Right cardiac atrium (tissue), 5 donors: Measurements from ENCODE around the gene BCOR. TPM values are rescaled to one million over a fixed set of nuclear protein-coding genes. Genes with fewer than 3 reads are reported as not detected.

Experiments used
- ATAC-seq, 2 donors: fragments of 200-7000 bp; cut with Tn5 transposase; one replicate each; pipeline versions ENCODE4 v1.8.0 to v1.9.1; 2020; ENCODE audit warnings: moderate library complexity in 2 of 2, mild to moderate bottlenecking in 1 of 2
- DNase-seq, 3 donors: peaks; one replicate each; pipeline ENCODE4 v3.0.0-alpha.2; 2020
- H3K27ac ChIP-seq: one replicate; pipeline ENCODE4 v1.5.1; 2013; ENCODE audit warnings: mild to moderate bottlenecking, low read length, control low read depth, moderate library complexity
- H3K27me3 ChIP-seq: one replicate; pipeline ENCODE4 v1.6.1; 2013; ENCODE audit not compliant: control insufficient read depth, insufficient read depth
- H3K4me1 ChIP-seq: one replicate; pipeline ENCODE4 v1.6.1; 2013; ENCODE audit warnings: low read length; ENCODE audit not compliant: control insufficient read depth, insufficient read depth
- H3K4me3 ChIP-seq: one replicate; pipeline ENCODE4 v1.5.1; 2013; ENCODE audit warnings: low read length, control low read depth
- H3K9me3 ChIP-seq: one replicate; pipeline ENCODE4 v1.6.1; 2013; ENCODE audit warnings: low read length; ENCODE audit not compliant: control insufficient read depth
- WGBS: extraction: QIAGEN DNeasy Blood & Tissue Kit; methylation state at CpG from one replicate; pipeline ENCODE4 v1.1.7; 2013; 5-methylcytosine and 5-hydroxymethylcytosine counted together
- intact Hi-C, 4 donors: fragments of 100-400 bp; cut with DNase I; formaldehyde crosslinking; loops; one replicate each; pipeline versions ENCODE4 v1.11.0 to v1.14.0; 2022 to 2023
- polyA plus RNA-seq: library from polyadenylated mRNA; stranded (reverse); fragments of 200-250 nt; gene quantifications from one replicate; pipeline ENCODE4 v1.2.3, GENCODE V29; 2013
- total RNA-seq, 4 donors: library from RNA; stranded (reverse); fragmentation: NEBNext Ultra II Directional; extraction: Animal tissue kit (Norgen Biotek cat#: 25700); gene quantifications; one replicate each; pipeline ENCODE4 v1.2.1, GENCODE V29; 2021
- donor health status: healthy with polysubstance abuse.
- donor health status: DM: no; HTN: yes; CAD: no.
- donor health status: DM: no; HTN: no; CAD: no.
- donor health status: DM: no; HTN: yes; CAD: no; lungs with severe emphysema.
- donor health status: DM: yes; HTN: yes; CAD: no.

BCOR gene
- total and polyA plus RNA-seq, 5 donors: 11.1 to 30.1 (median 18.3) TPM

DNA sequence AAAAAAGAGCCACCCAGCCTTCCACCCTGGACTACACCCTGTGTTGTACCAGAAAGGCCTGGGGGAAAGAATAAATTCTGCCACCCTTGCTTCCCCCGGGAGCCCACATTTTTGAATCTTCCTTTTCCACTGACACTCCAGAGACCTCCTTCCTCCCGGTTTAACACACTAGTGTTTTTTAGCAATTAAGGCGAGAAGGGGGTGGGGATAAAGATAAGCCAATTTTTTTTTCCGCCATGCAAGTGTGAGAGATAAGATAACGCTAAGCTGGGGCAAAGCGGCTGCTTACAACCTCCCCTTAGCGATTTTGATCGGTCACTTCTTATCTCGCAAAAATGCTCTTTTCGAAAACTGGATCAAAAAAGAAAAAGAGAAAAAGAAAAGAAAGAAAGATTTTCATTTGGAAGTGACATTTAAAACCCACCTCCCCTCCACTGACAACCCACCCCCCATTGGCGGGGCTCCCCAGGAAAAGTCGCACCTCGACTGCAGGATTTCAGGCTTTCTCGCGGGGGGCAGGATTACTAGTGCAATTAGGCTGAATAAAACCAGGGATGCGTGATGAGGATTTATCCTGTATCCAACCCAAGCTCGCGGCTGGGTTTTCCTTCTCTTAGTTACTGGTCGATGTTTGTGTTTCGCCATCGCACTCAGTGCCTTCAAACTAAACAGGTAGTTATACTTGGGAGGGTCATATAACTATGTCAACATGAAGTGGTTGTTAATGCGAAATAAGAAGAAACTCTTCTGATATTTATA is 6.0 kb upstream of the BCOR start:
- H3K27me3 ChIP-seq: no peaks in the 10 kb centered on the region
- no peaks in the 10 kb centered on the region for H3K4me1 ChIP-seq
- intact Hi-C loops: loop anchor here in 1 of 4 donors (10.0 kb wide), 1 partner anchor 51 kb away; no protein-coding TSS in a partner anchor
- no peak overlapping the region for H3K4me3 ChIP-seq
- DNase-seq: no peak
- no peak overlapping the region for H3K27ac ChIP-seq
- no peak for ATAC-seq
- H3K9me3 ChIP-seq: no peaks in the 10 kb centered on the region
- WGBS: 86% methylated on average over 22 of the region's 22 CpGs

DNA sequence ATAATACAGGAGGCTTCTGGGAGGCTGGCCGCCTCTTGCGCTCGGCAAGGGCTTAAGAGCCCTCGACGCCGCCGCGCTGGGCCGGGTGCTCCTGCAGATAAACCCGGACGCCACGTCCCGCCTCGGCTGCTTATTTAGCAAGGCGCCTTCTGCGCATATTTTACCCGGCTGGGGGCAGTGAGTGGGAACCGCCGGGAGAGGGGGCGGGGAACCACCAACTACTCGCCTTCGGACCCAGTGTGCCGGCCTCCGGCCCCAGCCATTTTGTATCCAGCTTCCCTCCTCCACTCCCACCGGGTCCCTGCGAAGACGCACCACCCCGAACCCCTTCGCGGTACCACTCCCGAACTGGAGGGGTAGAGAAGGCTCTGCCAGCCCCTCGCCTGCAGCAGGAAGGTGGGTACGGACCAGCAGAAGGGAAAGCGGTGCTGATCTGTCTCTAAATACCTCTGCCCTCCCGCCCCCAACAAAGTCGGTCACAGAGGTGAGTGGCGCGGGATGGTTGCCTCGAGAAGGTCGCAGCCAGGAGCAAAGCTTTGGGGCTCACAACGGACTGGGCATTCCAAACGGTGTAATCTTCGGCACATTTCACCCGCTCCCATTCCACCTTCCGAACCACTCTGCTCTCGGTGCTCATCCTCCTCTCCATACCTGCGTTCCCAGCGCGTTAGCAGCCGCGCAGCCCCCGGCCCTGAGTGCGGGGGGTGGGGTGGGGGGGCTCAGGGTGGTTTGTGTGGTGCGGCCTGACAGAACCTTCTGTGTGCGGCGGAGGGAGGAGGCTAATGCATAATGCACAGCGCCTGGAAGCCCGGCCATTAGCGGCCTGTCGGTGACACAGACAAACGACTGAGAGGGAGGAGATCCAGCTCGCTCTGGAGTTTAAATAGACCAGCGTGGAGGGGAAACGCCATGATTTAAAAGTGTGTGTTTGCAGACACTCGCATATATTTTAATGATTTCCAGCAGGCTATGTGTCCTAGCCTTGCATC is 4.9 kb upstream of the BCOR start:
- Histone ChIP-seq H3K9me3 (no peaks in the 10 kb centered on the region), H3K4me1 (no peaks in the 10 kb centered on the region), H3K27me3 (no peaks in the 10 kb centered on the region), H3K4me3 (no peak overlapping the region), H3K27ac (no peak overlapping the region)
- intact Hi-C loops: loop anchor here in 1 of 4 donors (10.0 kb wide), 1 partner anchor 52 kb away; no protein-coding TSS in a partner anchor
- ATAC-seq (no peak), DNase-seq (peak in 1 of 3 donors; percentile 48)
- WGBS: 88% methylated on average over 65 of the region's 65 CpGs

GRCh38 chrX:40101430-40101802 is 3.7 kb upstream of the BCOR start:
- H3K9me3 ChIP-seq: no peaks in the 10 kb centered on the region
- no peaks in the 10 kb centered on the region for H3K4me1 ChIP-seq
- 95% methylated on average over 9 of the region's 9 CpGs for WGBS
- no peaks in the 10 kb centered on the region for H3K27me3 ChIP-seq
- no peak overlapping the region for H3K27ac ChIP-seq
- intact Hi-C loops: loop anchor here in 1 of 4 donors (10.0 kb wide), 1 partner anchor 53 kb away; no protein-coding TSS in a partner anchor
- no peak for ATAC-seq
- no peak for DNase-seq
- H3K4me3 ChIP-seq: no peak overlapping the region

DNA sequence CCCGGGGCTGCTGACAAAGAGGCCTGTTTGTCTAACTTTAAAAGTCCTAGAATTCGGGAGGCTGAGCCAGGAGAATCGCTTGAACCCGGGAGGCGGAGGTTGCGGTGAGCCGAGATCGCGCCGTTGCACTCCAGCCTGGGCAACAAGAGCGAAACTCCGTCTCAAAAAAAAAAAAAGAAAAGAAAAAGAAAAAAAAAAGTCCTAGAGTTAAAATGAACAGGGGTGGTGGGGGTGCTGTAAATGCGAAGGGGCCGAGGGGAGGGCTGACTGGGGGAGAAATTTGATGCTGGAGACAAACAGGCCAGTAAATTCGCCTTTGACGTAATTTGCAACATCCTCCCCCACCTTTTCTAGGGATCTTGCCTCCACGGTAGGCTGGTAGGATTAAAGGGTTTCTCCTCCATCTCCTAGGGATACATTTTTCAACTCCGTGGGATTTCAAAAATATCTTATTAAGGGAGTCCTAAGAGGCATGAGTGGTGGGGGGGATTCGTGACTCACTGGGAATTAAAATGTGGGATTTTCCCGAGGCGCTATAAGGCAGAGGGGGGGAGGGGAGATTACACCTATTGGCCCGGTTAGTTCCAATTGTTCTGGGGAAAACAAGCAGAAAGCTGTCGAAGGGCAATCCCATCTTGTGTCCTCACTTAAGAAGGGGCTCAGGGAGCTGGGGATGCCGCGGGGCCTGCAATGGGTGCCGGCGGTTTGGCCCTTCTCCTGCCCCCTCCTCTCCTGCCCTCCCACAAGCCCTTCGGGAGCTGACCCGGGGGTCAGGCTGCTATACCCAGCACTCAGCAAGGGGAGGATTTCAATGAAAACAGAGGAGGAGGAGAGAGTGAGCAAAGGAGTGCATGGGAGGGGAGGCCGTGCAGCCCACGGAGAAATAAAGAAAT is 3.0 kb upstream of the BCOR start:
- no peak overlapping the region for H3K27ac ChIP-seq
- WGBS: 74% methylated on average over 31 of the region's 31 CpGs
- DNase-seq: no peak
- no peak overlapping the region for H3K4me3 ChIP-seq
- H3K27me3 ChIP-seq: no peaks in the 10 kb centered on the region
- intact Hi-C loops: loop anchor here in 1 of 4 donors (10.0 kb wide), 1 partner anchor 54 kb away; no protein-coding TSS in a partner anchor
- H3K9me3 ChIP-seq: no peaks in the 10 kb centered on the region
- no peak for ATAC-seq
- H3K4me1 ChIP-seq: no peaks in the 10 kb centered on the region

- Histone ChIP-seq H3K27me3 (no peaks in the 10 kb centered on the region), H3K9me3 (no peaks in the 10 kb centered on the region), H3K4me3 (no peak overlapping the region), H3K27ac (no peak overlapping the region), H3K4me1 (no peaks in the 10 kb centered on the region)
- ATAC-seq (no peak), DNase-seq (peak; percentile 48 to 79 (median 78))
- WGBS: 39% methylated on average over 21 of the region's 21 CpGs
- intact Hi-C loops: loop anchor here in 1 of 4 donors (10.0 kb wide), 1 partner anchor 55 kb away; no protein-coding TSS in a partner anchor
Observed at GRCh38 chrX:40100141-40100536, 2.4 kb upstream of the BCOR start.

DNA sequence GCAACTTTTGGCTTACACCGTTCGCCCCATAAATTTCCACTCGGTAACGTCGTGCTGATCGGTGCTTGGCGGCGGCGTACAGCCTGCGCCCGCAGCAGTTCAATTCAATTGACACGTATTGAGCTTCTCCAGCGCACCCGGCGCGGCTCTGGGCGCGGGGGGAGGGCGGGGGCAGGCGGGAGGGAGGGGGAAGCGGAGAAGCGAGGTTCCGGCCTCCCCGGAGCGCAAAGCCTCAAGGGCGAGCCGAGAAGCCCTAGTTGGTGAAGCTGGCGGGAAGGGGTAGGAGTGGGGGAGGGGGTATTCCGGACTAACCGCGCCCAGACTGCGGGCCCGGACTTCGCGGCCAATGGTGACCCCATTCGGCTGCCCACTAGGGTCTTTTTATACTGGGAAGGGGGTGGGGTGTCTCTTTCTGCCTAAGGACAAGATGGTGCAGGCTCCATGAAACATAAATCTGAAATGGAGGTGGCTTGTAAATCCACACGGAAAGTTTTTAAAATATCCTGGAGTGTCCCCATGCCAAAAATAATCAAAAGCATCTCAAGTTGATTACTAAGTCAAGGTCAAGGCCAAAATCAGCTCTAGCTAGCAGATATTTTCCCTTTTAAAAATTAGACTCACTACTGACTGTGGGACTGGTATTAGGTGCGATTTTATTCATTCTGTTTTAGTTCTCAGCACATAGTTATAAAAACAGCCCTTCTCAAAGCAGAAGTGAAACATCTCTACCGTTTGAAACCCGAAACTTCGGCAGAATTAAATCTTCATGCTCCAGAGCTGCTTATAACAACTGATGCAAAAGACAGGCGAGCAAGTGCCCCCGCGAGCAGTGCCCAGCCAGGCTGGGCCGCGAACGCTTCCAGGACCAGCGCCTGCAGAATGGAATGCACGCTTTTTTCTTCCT is 1.5 kb upstream of the BCOR start:
- WGBS: 13% methylated on average over 49 of the region's 49 CpGs
- H3K4me1 ChIP-seq: no peaks in the 10 kb centered on the region
- no peaks in the 10 kb centered on the region for H3K27me3 ChIP-seq
- H3K4me3 ChIP-seq: peak overlapping the region; percentile 97
- peak; percentile 5 to 13 for ATAC-seq
- peak; percentile 57 to 81 (median 76) for DNase-seq
- peak overlapping the region; percentile 55 for H3K27ac ChIP-seq
- no peaks in the 10 kb centered on the region for H3K9me3 ChIP-seq
- intact Hi-C loops: loop anchor here in 2 of 4 donors (5.0 to 10.0 kb wide), 5 partner anchors 53 to 365 kb away; no protein-coding TSS in a partner anchor

GRCh38 chrX:40098264-40099054 is 701 bp upstream of the BCOR start:
- peak overlapping the region; percentile 55 for H3K27ac ChIP-seq
- intact Hi-C loops: loop anchor here in 2 of 4 donors (5.0 to 10.0 kb wide), 5 partner anchors 54 to 364 kb away; no protein-coding TSS in a partner anchor
- H3K9me3 ChIP-seq: no peaks in the 10 kb centered on the region
- under 1% methylated on average over 66 of the region's 75 CpGs for WGBS
- no peaks in the 10 kb centered on the region for H3K27me3 ChIP-seq
- ATAC-seq (peak; percentile 45 to 51), DNase-seq (peak; percentile 47 to 82 (median 79))
- no peaks in the 10 kb centered on the region for H3K4me1 ChIP-seq
- peak overlapping the region; percentile 97 for H3K4me3 ChIP-seq

DNA sequence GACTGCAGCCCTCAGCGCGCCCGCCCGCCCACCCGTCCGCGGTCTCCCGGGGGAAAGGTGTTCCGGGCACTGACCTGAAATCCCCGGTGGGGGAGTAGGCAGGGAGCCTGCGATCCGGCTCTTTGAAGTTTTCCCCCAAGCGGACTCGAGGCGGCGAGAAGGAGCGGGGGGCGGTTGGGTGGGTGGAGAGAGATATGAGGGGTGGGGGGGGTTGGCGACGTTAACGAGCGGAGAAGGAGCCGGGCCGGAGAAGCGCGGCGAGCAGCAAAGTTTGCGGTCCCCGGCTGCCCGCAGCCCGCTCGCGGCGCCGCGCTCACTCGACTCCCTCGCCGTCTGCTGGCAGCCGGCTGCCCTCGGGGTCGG is 636 bp downstream of the BCOR start:
- 0% methylated on average over 28 of the region's 42 CpGs for WGBS
- ATAC-seq: no peak

More for the DNA sequence above, 636 bp downstream of the BCOR start:
- Histone ChIP-seq H3K4me3 (peak overlapping the region; percentile 97), H3K9me3 (no peaks in the 10 kb centered on the region), H3K27ac (no peak overlapping the region), H3K4me1 (no peaks in the 10 kb centered on the region), H3K27me3 (no peaks in the 10 kb centered on the region)
- intact Hi-C loops: loop anchor here in 2 of 4 donors (5.0 to 10.0 kb wide), 5 partner anchors 55 to 362 kb away; no protein-coding TSS in a partner anchor
- peak; percentile 18 to 69 (median 60) for DNase-seq
